ENCODE data around the gene CBX4.

Gene CBX4

DNA sequence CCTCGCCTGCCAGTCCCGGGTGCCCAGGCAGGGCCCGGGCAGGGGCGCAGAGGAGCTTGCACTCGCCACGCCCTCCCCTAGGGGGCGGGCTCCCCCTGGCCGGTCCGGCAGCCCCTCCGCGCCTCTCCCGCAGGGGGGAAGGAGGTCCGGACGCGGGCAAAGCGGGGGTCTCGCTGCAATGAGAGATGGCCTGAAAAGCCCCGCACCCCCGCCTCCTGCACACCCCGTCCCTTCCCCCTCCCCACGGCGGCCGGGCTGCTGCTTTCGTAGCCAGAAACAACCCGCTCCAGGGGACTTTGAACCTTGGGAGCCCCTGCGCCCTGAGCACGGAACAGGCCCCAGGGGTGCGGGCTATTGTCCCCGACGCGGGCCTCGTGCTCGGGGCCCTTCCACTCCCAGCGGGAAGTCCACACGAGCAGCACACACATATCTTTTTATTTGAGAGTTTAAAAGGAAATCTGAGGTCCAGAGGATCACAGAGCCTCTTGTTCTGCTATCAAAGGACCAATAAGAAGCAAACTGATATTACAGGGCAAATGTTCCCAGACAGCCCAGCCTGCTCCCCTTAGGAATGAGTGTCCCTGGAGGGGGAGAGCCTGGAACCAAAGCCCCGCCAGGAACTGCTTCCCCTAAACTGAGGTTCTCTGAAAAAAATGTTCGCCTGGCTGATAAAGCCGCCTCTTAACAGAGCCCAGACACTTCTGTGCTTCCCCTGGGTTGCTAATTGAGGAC is 5.8 kb upstream of the CBX4 start:
- peaks cover 27% of the 10 kb centered on the region for H3K27me3 ChIP-seq (ENCODE audit: insufficient read depth, low read depth, severe bottlenecking)

DNA sequence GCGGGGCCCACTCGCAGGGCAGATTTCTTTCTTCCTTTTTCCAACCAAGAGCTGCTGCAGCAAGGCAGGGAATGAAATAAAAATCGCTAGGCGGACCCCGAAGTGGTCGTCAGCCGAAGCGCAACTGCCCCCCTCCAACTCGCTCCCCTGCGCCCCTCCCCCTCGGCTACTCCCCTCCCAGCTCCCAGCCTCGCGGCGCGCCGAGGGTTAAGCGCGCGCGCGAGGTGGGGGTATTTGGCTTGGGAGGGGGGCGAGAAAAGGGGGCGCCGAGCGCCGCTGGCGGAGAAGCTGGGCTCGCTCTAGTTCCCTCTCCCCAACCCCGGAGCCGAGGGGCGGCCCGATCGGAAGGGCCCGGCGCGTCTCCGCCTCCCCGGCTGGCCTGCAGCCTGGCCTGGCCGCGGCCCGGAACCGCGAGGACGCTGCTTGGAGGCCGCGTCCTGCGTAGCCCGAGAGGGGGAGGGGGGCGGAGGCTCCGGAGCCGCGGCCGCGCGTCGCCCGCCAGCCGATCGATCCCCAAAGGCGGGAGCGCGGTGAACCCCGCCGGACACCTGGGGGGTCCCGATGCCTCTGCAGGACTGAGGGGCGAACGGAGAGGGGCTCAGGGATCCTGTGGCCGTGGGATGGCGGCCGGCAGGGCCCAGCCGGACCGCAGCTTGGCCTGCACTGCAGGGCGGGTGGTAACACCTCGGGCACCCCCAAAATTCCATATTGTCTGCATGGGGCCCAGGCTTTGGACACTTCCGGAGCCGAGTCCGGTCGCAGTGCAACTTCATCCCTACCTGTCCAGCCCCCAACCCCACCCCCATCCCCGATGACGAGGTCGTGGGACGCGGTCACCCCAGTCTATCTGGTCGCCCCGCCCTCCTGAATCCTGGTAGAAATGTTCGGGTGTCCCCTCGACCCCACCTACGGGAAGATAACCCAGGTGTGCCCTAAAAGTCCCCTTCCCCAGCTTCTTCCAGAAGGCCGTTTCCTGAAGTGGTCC is 4.9 kb upstream of the CBX4 start:
- H3K36me3 ChIP-seq, result no peaks in the 10 kb centered on the region
- H3K27me3 ChIP-seq (ENCODE audit: insufficient read depth, low read depth, severe bottlenecking), result peaks cover 32% of the 10 kb centered on the region
- H3K4me3 ChIP-seq (ENCODE audit: low read depth, low read length), result peak overlapping the region; percentile 87
- H3K9me3 ChIP-seq (ENCODE audit: severe bottlenecking), result peaks cover 13% of the 10 kb centered on the region
- peak; percentile 72 for DNase-seq
- H3K27ac ChIP-seq, result peak overlapping the region; percentile 85
- TF ChIP-seq, protein P1, sequence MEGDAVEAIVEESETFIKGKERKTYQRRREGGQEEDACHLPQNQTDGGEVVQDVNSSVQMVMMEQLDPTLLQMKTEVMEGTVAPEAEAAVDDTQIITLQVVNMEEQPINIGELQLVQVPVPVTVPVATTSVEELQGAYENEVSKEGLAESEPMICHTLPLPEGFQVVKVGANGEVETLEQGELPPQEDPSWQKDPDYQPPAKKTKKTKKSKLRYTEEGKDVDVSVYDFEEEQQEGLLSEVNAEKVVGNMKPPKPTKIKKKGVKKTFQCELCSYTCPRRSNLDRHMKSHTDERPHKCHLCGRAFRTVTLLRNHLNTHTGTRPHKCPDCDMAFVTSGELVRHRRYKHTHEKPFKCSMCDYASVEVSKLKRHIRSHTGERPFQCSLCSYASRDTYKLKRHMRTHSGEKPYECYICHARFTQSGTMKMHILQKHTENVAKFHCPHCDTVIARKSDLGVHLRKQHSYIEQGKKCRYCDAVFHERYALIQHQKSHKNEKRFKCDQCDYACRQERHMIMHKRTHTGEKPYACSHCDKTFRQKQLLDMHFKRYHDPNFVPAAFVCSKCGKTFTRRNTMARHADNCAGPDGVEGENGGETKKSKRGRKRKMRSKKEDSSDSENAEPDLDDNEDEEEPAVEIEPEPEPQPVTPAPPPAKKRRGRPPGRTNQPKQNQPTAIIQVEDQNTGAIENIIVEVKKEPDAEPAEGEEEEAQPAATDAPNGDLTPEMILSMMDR (IDR thresholded peaks at IDR 0.05; ENCODE audit: low read depth, low read length), result no peak

More for the DNA sequence above, 5.8 kb upstream of the CBX4 start:
- peak; percentile 79 for DNase-seq
- TF ChIP-seq, protein P1 (IDR thresholded peaks at IDR 0.05; ENCODE audit: low read depth, low read length), result peak; percentile 91
- Histone ChIP-seq H3K4me3 (ENCODE audit: low read depth, low read length) (peak overlapping the region; percentile 87), H3K27ac (peak overlapping the region; percentile 71), H3K9me3 (ENCODE audit: severe bottlenecking) (peaks cover 13% of the 10 kb centered on the region), H3K36me3 (no peaks in the 10 kb centered on the region)

- Histone ChIP-seq H3K9me3 (ENCODE audit: severe bottlenecking) (peaks cover 13% of the 10 kb centered on the region), H3K27ac (peak overlapping the region; percentile 85), H3K36me3 (no peaks in the 10 kb centered on the region), H3K4me3 (ENCODE audit: low read depth, low read length) (peak overlapping the region; percentile 87), H3K27me3 (ENCODE audit: insufficient read depth, low read depth, severe bottlenecking) (peaks cover 32% of the 10 kb centered on the region)
- TF ChIP-seq, protein P1 (IDR thresholded peaks at IDR 0.05; ENCODE audit: low read depth, low read length), result no peak
- DNase-seq, result no peak
Observed at GRCh38 chr17:79843474-79843815, 4.2 kb upstream of the CBX4 start.

GRCh38 chr17:79842656-79843473 is 3.6 kb upstream of the CBX4 start:
- peaks cover 32% of the 10 kb centered on the region for H3K27me3 ChIP-seq (ENCODE audit: insufficient read depth, low read depth, severe bottlenecking)
- no peak for DNase-seq
- peak overlapping the region; percentile 85 for H3K27ac ChIP-seq
- TF ChIP-seq, protein P1 (IDR thresholded peaks at IDR 0.05; ENCODE audit: low read depth, low read length), result no peak
- H3K36me3 ChIP-seq, result no peaks in the 10 kb centered on the region; the same call in 1 of the 2 replicates
- H3K9me3 ChIP-seq (ENCODE audit: severe bottlenecking), result peaks cover 13% of the 10 kb centered on the region
- H3K4me3 ChIP-seq (ENCODE audit: low read depth, low read length), result peak overlapping the region; percentile 87

- no peak overlapping the region for H3K27ac ChIP-seq
- peaks cover 5% of the 10 kb centered on the region for H3K36me3 ChIP-seq
- DNase-seq, result peak; percentile 42
- peak overlapping the region; percentile 87 for H3K4me3 ChIP-seq (ENCODE audit: low read depth, low read length)
- peaks cover 32% of the 10 kb centered on the region for H3K27me3 ChIP-seq (ENCODE audit: insufficient read depth, low read depth, severe bottlenecking)
- peaks cover 13% of the 10 kb centered on the region for H3K9me3 ChIP-seq (ENCODE audit: severe bottlenecking)
- TF ChIP-seq, protein P1 (IDR thresholded peaks at IDR 0.05; ENCODE audit: low read depth, low read length), result no peak
Observed at GRCh38 chr17:79842136-79842655, 3.0 kb upstream of the CBX4 start.

Measured in WERI-Rb-1 (cell line).